HG03457 (cell line): Measurements from ENCODE around the gene DDX51.

Experiments used
- ATAC-seq: cut with Tn5 transposase; IDR thresholded peaks from one replicate; pipeline ENCODE4 v1.9.1; 2021; ENCODE audit warnings: moderate number of reproducible peaks; ENCODE audit not compliant: unreplicated experiment

Gene DDX51

GRCh38 chr12:132179431-132180362 is 35.6 kb upstream of the DDX51 start:
- no peak for ATAC-seq

- no peak for ATAC-seq
These were observed 34.8 kb upstream of the DDX51 start for GRCh38 chr12:132178801-132179401.

- ATAC-seq = no peak
These were observed 34.2 kb upstream of the DDX51 start for GRCh38 chr12:132178316-132178715.

GRCh38 chr12:132176920-132177551 is 32.9 kb upstream of the DDX51 start:
- ATAC-seq = no peak

GRCh38 chr12:132176385-132176919 is 32.3 kb upstream of the DDX51 start:
- no peak for ATAC-seq

GRCh38 chr12:132175496-132176384 is 31.6 kb upstream of the DDX51 start:
- ATAC-seq = no peak

- ATAC-seq = no peak
These were observed 30.8 kb upstream of the DDX51 start for GRCh38 chr12:132174839-132175490.

GRCh38 chr12:132174015-132174838 is 30.1 kb upstream of the DDX51 start:
- no peak for ATAC-seq

- ATAC-seq = no peak
These were observed 29.3 kb upstream of the DDX51 start for GRCh38 chr12:132173135-132174014.

- no peak for ATAC-seq
These were observed 28.5 kb upstream of the DDX51 start for GRCh38 chr12:132172619-132173018.

GRCh38 chr12:132171968-132172521 is 27.9 kb upstream of the DDX51 start:
- no peak for ATAC-seq

GRCh38 chr12:132171293-132171967 is 27.3 kb upstream of the DDX51 start:
- no peak for ATAC-seq

GRCh38 chr12:132170637-132171292 is 26.6 kb upstream of the DDX51 start:
- ATAC-seq = no peak

GRCh38 chr12:132170094-132170636 is 26.0 kb upstream of the DDX51 start:
- no peak for ATAC-seq

- ATAC-seq = no peak
These were observed 25.3 kb upstream of the DDX51 start for GRCh38 chr12:132169376-132169775.

- no peak for ATAC-seq
These were observed 24.4 kb upstream of the DDX51 start for GRCh38 chr12:132168311-132169031.
